HUES64 (cell line): ENCODE data around the gene TP63.

ENCODE experiments used
- H3K27ac ChIP-seq: 2 replicates; pipeline ENCODE4 v1.7.0; 2013; ENCODE audit warnings: low read depth, low read length, inconsistent platforms
- H3K27me3 ChIP-seq: 2 replicates; pipeline ENCODE4 v1.6.1; 2013; ENCODE audit warnings: mild to moderate bottlenecking, low read length; ENCODE audit not compliant: insufficient read depth
- H3K36me3 ChIP-seq: 2 replicates; pipeline ENCODE4 v1.6.1; 2013; ENCODE audit warnings: mild to moderate bottlenecking, low read length; ENCODE audit not compliant: insufficient read depth
- H3K4me1 ChIP-seq: 2 replicates; pipeline ENCODE4 v1.6.1; 2013; ENCODE audit warnings: mild to moderate bottlenecking, low read length, moderate library complexity; ENCODE audit not compliant: insufficient read depth
- H3K4me3 ChIP-seq: 2 replicates; pipeline ENCODE4 v1.5.1; 2013; ENCODE audit warnings: mild to moderate bottlenecking, low read length, moderate library complexity
- H3K9ac ChIP-seq: 2 replicates; pipeline ENCODE4 v1.6.1; 2013; ENCODE audit warnings: mild to moderate bottlenecking, low read depth, low read length
- H3K9me3 ChIP-seq: 2 replicates; pipeline ENCODE4 v1.6.1; 2013; ENCODE audit warnings: low read depth, low read length; ENCODE audit not compliant: insufficient read depth
- whole genome bisulfite sequencing: fragments of 150-250, 120-280 bp; methylation state at CpG from one replicate; pipeline ENCODE4 v1.1.7; 2013; ENCODE audit warnings: missing lambda C conversion rate; 5-methylcytosine and 5-hydroxymethylcytosine counted together

The TP63 gene

DNA sequence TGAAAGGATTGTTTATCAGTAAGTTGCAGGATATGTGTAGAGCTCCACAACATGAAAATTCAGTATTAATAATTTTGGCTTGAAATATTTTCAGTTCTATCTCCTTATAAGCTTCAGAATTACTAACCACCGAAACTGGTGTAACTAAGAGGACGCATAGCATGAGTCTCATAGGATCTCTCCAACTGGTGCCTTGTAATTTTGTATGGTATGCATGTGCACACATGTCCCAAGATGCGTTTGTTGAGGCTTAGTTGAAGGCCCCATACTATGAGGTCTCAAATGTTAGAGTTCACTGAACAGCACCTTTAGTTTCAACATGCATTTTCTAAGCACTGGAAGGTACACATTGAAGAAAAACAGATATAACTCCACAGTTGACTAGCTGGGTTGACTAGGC lies 195.4 kb downstream of the TP63 start:
- Histone ChIP-seq H3K9me3 (no peaks in the 10 kb centered on the region), H3K27ac (no peak overlapping the region), H3K4me1 (no peaks in the 10 kb centered on the region), H3K9ac (no peak overlapping the region), H3K36me3 (no peaks in the 10 kb centered on the region), H3K4me3 (no peak overlapping the region), H3K27me3 (no peaks in the 10 kb centered on the region)
- 90% methylated on average over 3 of the region's 3 CpGs for WGBS

DNA sequence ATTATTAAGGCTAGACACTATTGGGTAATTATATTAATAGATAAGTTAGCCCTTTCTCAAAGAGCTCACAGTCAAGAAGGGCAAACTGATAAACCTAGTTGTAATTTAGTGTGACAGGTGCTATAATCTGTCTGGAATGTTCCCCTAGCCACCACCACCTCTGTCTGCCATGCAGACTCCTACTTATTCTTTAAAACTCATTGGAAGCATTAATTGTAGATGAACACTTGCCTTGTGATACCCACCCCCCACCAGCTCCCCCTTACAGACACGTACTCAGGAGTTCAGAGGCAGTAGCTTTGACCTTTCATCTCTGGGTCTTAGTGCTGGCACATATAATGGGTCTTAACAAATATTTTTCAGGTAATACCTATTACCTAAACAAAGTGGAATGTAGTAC lies 195.9 kb downstream of the TP63 start:
- no peak overlapping the region for H3K9ac ChIP-seq
- H3K9me3 ChIP-seq, result no peaks in the 10 kb centered on the region
- H3K36me3 ChIP-seq, result no peaks in the 10 kb centered on the region
- 86% methylated on average over 1 of the region's 1 CpG for WGBS
- H3K4me1 ChIP-seq, result no peaks in the 10 kb centered on the region
- H3K4me3 ChIP-seq, result no peak overlapping the region
- H3K27me3 ChIP-seq, result no peaks in the 10 kb centered on the region
- no peak overlapping the region for H3K27ac ChIP-seq

DNA sequence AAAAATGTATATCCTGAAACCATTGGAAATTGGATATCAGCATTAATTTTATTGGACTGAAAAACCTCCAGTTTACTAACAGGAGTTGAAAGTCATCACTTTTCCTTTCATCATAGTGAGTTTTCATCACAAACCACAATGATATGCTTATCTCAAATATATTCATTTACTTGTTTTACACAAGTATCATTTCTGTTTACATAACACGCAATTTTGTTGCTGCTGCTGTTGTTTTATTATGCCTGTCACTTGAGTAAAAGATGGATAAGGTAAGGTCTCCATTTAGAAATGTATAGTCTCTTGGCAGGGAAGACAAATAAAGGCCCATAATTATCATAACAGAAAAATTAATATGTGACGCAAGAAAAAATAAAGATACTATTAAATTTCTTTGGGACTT lies 199.2 kb downstream of the TP63 start:
- Histone ChIP-seq H3K27ac (no peak overlapping the region), H3K36me3 (no peaks in the 10 kb centered on the region), H3K4me3 (no peak overlapping the region), H3K9ac (no peak overlapping the region), H3K9me3 (no peaks in the 10 kb centered on the region), H3K4me1 (no peaks in the 10 kb centered on the region), H3K27me3 (no peaks in the 10 kb centered on the region)
- no CpG with 5 or more reads among the region's 2 CpGs for WGBS

DNA sequence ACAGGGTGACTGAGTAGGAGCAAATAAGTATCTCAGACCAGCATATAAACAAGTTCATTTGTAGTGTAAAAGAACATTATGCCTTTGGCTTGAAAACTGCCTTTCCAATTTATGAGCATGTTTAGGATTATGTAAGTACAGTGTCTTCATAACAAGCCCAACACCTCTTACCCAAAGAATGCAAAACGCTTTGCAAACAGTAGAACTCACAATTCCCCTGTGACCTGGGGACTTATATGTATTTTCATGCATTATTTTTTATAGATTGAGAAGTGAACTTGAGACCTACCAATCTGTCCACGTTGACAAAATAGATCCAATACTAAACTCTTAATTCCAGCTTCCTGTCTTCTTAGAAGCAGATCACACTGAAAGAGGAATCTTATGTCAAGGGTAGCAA lies 202.1 kb downstream of the TP63 start:
- Histone ChIP-seq H3K36me3 (no peaks in the 10 kb centered on the region), H3K4me1 (no peaks in the 10 kb centered on the region), H3K27me3 (no peaks in the 10 kb centered on the region), H3K27ac (no peak overlapping the region), H3K4me3 (no peak overlapping the region), H3K9me3 (no peaks in the 10 kb centered on the region), H3K9ac (no peak overlapping the region)
- 83% methylated on average over 1 of the region's 2 CpGs for WGBS

DNA sequence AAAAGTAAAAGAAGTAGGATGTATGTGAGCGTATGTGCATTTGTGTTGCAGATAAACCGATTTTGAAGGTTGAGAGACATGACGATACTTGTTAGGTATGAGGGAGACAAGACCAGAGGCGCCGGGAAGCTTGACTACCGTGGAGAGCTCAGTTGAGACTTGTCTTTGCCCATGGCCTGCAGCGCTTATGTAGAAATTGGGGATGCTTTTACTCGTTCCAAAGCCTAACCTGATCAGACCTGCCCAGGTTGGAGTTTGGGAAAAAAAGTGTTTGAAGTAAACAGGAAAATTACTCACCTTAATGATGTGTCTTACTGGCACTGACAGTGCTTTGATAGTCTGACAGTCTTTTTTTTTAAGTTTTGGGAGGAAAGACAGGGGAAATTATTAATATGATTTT lies 202.8 kb downstream of the TP63 start:
- Histone ChIP-seq H3K27ac (no peak overlapping the region), H3K36me3 (no peaks in the 10 kb centered on the region), H3K4me3 (no peak overlapping the region), H3K27me3 (no peaks in the 10 kb centered on the region), H3K4me1 (no peaks in the 10 kb centered on the region), H3K9me3 (no peaks in the 10 kb centered on the region), H3K9ac (no peak overlapping the region)
- WGBS, result 88% methylated on average over 8 of the region's 8 CpGs

DNA sequence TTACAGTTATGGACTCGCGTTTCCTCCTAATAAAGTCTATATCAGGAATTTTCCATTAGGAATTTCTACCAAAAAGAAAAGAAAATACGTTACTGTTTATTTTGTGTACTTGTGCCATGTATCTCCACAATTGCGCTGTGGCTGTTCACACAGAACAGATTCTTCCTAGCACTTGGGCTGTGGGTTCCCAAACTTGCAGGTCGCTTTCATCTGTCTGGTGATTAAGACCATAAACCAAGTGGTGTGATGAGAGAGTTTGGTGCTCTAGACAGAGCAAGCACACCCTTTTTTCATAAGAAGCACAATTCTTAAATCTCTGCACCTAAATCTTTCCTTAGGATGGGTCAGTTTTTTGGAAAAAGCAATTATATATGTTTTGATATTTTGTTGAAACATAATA lies 203.3 kb downstream of the TP63 start:
- Histone ChIP-seq H3K9me3 (no peaks in the 10 kb centered on the region), H3K36me3 (no peaks in the 10 kb centered on the region), H3K4me3 (no peak overlapping the region), H3K9ac (no peak overlapping the region), H3K27ac (no peak overlapping the region), H3K27me3 (no peaks in the 10 kb centered on the region), H3K4me1 (no peaks in the 10 kb centered on the region)
- WGBS, result 92% methylated on average over 5 of the region's 5 CpGs

DNA sequence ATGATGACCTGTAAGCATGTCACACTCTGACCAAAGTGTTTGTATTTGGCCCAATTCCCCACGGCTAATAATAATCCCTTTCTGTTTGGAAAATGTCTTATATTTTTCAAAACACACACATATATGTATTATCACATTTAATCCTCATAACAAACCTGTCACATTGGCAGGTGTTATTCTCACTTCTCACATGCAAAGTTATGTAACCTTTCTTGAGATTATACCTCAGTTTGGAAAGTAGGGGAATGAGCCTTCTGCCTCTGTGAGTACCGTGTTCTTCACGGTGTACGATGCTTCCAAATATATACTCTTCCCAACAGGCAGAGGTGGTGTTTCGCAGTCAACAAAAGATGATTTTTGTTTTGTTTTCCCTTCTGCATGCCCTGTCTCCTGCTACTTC lies 205.6 kb downstream of the TP63 start:
- 75% methylated on average over 5 of the region's 5 CpGs for WGBS
- H3K36me3 ChIP-seq, result no peaks in the 10 kb centered on the region
- no peak overlapping the region for H3K27ac ChIP-seq
- no peak overlapping the region for H3K4me3 ChIP-seq
- H3K9ac ChIP-seq, result no peak overlapping the region
- H3K4me1 ChIP-seq, result no peaks in the 10 kb centered on the region
- no peaks in the 10 kb centered on the region for H3K9me3 ChIP-seq
- no peaks in the 10 kb centered on the region for H3K27me3 ChIP-seq

DNA sequence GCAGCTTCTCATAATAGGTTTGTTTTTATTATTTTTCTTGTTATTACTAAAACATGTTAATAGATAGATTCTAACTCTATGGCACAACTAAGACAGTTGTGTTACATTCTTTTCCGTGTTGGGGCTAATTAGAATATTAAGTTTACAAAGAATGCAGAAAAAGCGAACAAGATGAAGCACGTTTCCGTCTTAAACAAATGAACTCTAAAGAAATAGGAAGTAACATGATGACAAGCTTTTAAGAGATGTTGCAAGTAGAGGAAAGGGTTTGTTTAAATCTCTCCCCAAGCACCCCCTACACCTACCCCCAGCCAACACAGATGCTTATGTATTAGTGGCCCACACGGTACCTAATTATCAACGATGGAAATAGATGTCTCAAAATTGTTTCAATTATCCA lies 207.1 kb downstream of the TP63 start:
- no peak overlapping the region for H3K9ac ChIP-seq
- H3K9me3 ChIP-seq, result no peaks in the 10 kb centered on the region
- H3K4me3 ChIP-seq, result no peak overlapping the region
- H3K36me3 ChIP-seq, result no peaks in the 10 kb centered on the region
- H3K27ac ChIP-seq, result no peak overlapping the region
- no peaks in the 10 kb centered on the region for H3K27me3 ChIP-seq
- 92% methylated on average over 6 of the region's 6 CpGs for whole genome bisulfite sequencing
- H3K4me1 ChIP-seq, result no peaks in the 10 kb centered on the region

DNA sequence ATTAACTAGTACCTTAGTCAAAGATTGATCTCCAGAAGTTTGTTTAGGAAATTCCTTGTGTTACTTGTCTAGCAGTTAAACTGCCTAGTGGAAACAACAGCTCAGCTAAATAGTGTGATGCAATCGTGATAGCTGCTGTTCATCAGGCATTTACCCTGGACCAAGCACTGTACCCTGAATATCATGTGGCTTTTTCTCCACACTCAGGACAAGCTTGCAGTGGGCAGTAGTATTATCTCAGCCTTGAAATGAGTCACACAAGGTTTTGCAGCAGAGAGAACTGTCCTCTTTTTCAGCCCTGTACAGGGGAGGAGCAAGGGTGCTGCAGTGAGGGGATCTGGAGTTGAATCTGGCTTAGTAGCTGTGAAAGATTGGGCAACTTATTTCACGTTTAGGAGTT lies 208.4 kb downstream of the TP63 start:
- Histone ChIP-seq H3K4me1 (no peaks in the 10 kb centered on the region), H3K27ac (no peak overlapping the region), H3K4me3 (no peak overlapping the region), H3K36me3 (no peaks in the 10 kb centered on the region), H3K27me3 (no peaks in the 10 kb centered on the region), H3K9me3 (no peaks in the 10 kb centered on the region), H3K9ac (no peak overlapping the region)
- 91% methylated on average over 2 of the region's 2 CpGs for WGBS

DNA sequence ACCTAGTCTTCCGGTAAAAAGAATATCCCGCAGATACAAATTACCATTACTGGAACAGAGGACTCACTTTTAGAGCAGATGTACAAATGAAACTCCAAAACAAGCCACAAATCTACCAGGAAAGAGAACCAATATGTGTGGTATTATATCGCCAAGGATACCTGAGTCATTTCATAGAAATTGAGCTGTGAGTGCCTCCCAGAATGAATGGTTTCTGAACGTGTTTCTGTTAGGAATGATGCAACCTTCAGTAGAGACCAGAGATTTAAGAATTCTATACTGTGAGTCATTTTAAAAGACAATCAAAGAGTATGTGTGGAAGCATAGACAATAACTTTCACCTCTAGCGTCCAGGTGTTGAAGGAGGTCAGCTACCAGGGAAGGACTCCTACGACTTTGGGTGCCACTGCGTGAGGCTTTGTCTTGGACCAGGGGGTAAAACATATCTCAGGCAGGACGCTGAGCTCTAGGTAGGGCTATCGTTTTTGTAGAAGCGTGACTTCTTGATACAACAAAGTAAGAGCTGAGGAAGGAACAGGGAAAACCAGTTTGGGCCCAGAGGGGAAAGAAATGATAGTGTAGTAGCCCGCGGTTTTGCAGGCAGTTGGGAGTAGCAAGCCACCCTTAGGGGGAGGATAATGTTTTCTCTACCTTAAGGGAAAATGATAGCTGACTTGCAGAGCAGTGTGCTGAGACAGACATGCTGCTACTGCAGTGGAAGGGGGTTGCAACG lies 210.4 kb downstream of the TP63 start:
- no peaks in the 10 kb centered on the region for H3K36me3 ChIP-seq
- H3K9me3 ChIP-seq, result no peaks in the 10 kb centered on the region

DNA sequence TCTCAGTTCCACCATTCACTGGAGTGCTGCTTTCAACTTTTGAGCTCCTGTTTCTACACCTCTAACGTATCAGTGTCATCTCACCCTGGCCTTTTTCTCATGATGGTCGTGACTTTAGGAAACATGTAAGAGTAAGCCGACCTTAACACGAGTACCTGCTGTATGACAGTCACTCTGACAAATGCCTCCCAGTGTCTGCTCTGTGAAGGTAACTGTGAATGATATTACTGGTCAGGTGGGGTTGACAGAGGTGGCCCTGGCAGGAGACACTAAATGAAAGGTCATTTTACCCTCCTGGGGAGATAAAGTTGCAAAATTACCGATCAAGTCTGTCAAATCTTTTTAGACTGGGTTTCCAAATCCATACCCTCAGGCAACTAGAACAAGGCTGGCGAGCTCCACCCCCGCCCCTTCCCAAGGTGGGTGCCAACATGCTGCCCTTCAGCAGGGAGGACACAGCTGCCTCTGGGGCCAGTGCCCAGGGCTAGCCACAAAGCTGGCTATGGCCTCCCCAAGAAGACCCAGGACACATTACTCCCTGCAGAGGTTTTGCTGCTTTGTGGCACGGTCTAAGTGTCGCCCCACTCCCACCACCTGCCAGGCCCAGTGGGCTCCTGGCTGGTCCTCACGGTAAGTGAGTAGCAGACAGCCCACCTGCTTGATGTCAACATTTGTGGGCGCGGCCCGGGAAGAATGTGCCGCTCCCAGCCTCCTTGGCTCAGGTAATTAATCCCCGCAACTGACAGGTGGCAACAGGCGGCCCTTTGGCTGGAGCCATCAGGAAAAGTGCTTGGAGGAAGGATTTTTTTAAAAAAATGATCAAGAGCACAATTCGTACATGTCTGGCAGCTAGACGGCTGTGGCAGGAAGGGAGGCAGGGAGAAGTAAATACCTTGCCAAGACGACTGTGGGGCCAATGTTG lies 211.8 kb downstream of the TP63 start:
- no peak overlapping the region for H3K4me3 ChIP-seq
- no peak overlapping the region for H3K9ac ChIP-seq
- H3K36me3 ChIP-seq, result no peaks in the 10 kb centered on the region
- no peaks in the 10 kb centered on the region for H3K9me3 ChIP-seq
- no peak overlapping the region for H3K27ac ChIP-seq
- no peaks in the 10 kb centered on the region for H3K27me3 ChIP-seq
- 90% methylated on average over 19 of the region's 19 CpGs for WGBS
- H3K4me1 ChIP-seq, result no peaks in the 10 kb centered on the region

More for the DNA sequence above, 210.4 kb downstream of the TP63 start:
- no peaks in the 10 kb centered on the region for H3K4me1 ChIP-seq
- no peak overlapping the region for H3K4me3 ChIP-seq
- no peaks in the 10 kb centered on the region for H3K27me3 ChIP-seq
- no peak overlapping the region for H3K9ac ChIP-seq
- 82% methylated on average over 13 of the region's 13 CpGs for WGBS
- H3K27ac ChIP-seq, result no peak overlapping the region
